Measurements from ENCODE around the gene ELF4. TPM values are rescaled to one million over a fixed set of nuclear protein-coding genes. Genes with fewer than 3 reads are reported as not detected.
A peak's percentile ranks its signal among the peaks of the same experiment; 100 is the strongest.

ELF4 gene
- total RNA-seq, 2 experiments from 2014 or later = 23.9 to 27.5 TPM

- no peaks in the 10 kb centered on the region for H3K27me3 Mint-ChIP-seq
- peaks cover 4% of the 10 kb centered on the region for H3K36me3 Mint-ChIP-seq (ENCODE audit: low read depth)
- ChIA-PET CTCF (interaction anchor here (0.6 to 3.0 kb wide), 26 partner anchors 17 to 459 kb away, joined by 3 to 31 read pairs (median 4); partner anchors contain the start of gene UTP14A), POLR2A (interaction anchor here (0.6 to 0.7 kb wide), 2 partner anchors 81 to 216 kb away, joined by 3 read pairs; no protein-coding TSS in a partner anchor)
- intact Hi-C loops (cut with DNase I, micrococcal nuclease) = loop anchor here (1.0 to 5.0 kb wide), 8 partner anchors 78 to 453 kb away; partner anchors contain the start of genes BCORL1 (in 1 of the 2), SLC25A14 (in 1 of the 2) and ZDHHC9 (in 1 of the 2)
- ATAC-seq = peak; percentile 91
- peak overlapping the region; percentile 55 for H3K27ac Mint-ChIP-seq
- H3K4me3 Mint-ChIP-seq = peak overlapping the region; percentile 65
- no peaks in the 10 kb centered on the region for H3K9me3 Mint-ChIP-seq (ENCODE audit: low read depth)
- peaks cover 4% of the 10 kb centered on the region for H3K4me1 Mint-ChIP-seq
- peak; percentile 90 for DNase-seq
Observed at GRCh38 chrX:130060122-130061069, 49.9 kb downstream of the ELF4 start.

GRCh38 chrX:130058652-130059051, 51.6 kb downstream of the ELF4 start:
- Mint-ChIP-seq H3K27me3 (no peaks in the 10 kb centered on the region), H3K4me3 (no peak overlapping the region), H3K36me3 (ENCODE audit: low read depth) (no peaks in the 10 kb centered on the region), H3K9me3 (ENCODE audit: low read depth) (no peaks in the 10 kb centered on the region), H3K27ac (no peak overlapping the region), H3K4me1 (peaks cover 4% of the 10 kb centered on the region)
- no peak for ATAC-seq
- POLR2A ChIA-PET = interaction anchor here (0.6 kb wide), 1 partner anchor 22 kb away, joined by 3 read pairs; no protein-coding TSS in a partner anchor
- DNase-seq = no peak
- intact Hi-C loops (cut with DNase I, micrococcal nuclease) = no loop called here
- CTCF ChIA-PET = interaction anchor here (1.0 kb wide), 1 partner anchor 19 kb away, joined by 3 read pairs; no protein-coding TSS in a partner anchor

GRCh38 chrX:130057209-130057608, 53.1 kb downstream of the ELF4 start:
- H3K9me3 Mint-ChIP-seq (ENCODE audit: low read depth) = no peaks in the 10 kb centered on the region
- no peak overlapping the region for H3K27ac Mint-ChIP-seq
- ChIA-PET CTCF (no interaction called here), POLR2A (no interaction called here)
- no peak for DNase-seq
- H3K4me1 Mint-ChIP-seq = peaks cover 4% of the 10 kb centered on the region
- no peak overlapping the region for H3K4me3 Mint-ChIP-seq
- no peak for ATAC-seq
- H3K27me3 Mint-ChIP-seq = no peaks in the 10 kb centered on the region
- intact Hi-C loops (cut with DNase I, micrococcal nuclease) = no loop called here
- no peaks in the 10 kb centered on the region for H3K36me3 Mint-ChIP-seq (ENCODE audit: low read depth)

- ATAC-seq = no peak
- ChIA-PET POLR2A (no interaction called here), CTCF (no interaction called here)
Observed at GRCh38 chrX:130055899-130056298, 54.4 kb downstream of the ELF4 start.

GRCh38 chrX:130055103-130055502, 55.2 kb downstream of the ELF4 start:
- H3K4me1 Mint-ChIP-seq = peaks cover 2% of the 10 kb centered on the region
- no peak overlapping the region for H3K27ac Mint-ChIP-seq
- DNase-seq = no peak
- ChIA-PET CTCF (no interaction called here), POLR2A (no interaction called here)
- H3K4me3 Mint-ChIP-seq = no peak overlapping the region
- no peaks in the 10 kb centered on the region for H3K36me3 Mint-ChIP-seq (ENCODE audit: low read depth)
- H3K27me3 Mint-ChIP-seq = no peaks in the 10 kb centered on the region
- no peaks in the 10 kb centered on the region for H3K9me3 Mint-ChIP-seq (ENCODE audit: low read depth)
- intact Hi-C loops (cut with DNase I, micrococcal nuclease) = no loop called here
- ATAC-seq = no peak

More at GRCh38 chrX:130055899-130056298, 54.4 kb downstream of the ELF4 start:
- peaks cover 4% of the 10 kb centered on the region for H3K4me1 Mint-ChIP-seq
- no peaks in the 10 kb centered on the region for H3K27me3 Mint-ChIP-seq
- intact Hi-C loops (cut with DNase I, micrococcal nuclease) = no loop called here
- no peaks in the 10 kb centered on the region for H3K36me3 Mint-ChIP-seq (ENCODE audit: low read depth)
- no peaks in the 10 kb centered on the region for H3K9me3 Mint-ChIP-seq (ENCODE audit: low read depth)
- DNase-seq = no peak
- H3K27ac Mint-ChIP-seq = no peak overlapping the region
- no peak overlapping the region for H3K4me3 Mint-ChIP-seq

- Mint-ChIP-seq H3K9me3 (ENCODE audit: low read depth) (no peaks in the 10 kb centered on the region), H3K27ac (no peak overlapping the region)
- intact Hi-C loops (cut with DNase I, micrococcal nuclease) = no loop called here
Observed at GRCh38 chrX:130053236-130053635, 57.1 kb downstream of the ELF4 start.

GRCh38 chrX:130051176-130051845, 59.0 kb downstream of the ELF4 start:
- ChIA-PET POLR2A (no interaction called here), CTCF (interaction anchor here (0.9 kb wide), 1 partner anchor 125 kb away, joined by 3 read pairs; no protein-coding TSS in a partner anchor)
- intact Hi-C loops (cut with DNase I, micrococcal nuclease) = no loop called here
- no peak for DNase-seq
- H3K4me1 Mint-ChIP-seq = no peaks in the 10 kb centered on the region
- no peaks in the 10 kb centered on the region for H3K9me3 Mint-ChIP-seq (ENCODE audit: low read depth)
- no peaks in the 10 kb centered on the region for H3K27me3 Mint-ChIP-seq
- peaks cover 12% of the 10 kb centered on the region for H3K36me3 Mint-ChIP-seq (ENCODE audit: low read depth)
- no peak for ATAC-seq
- H3K27ac Mint-ChIP-seq = no peak overlapping the region
- H3K4me3 Mint-ChIP-seq = no peak overlapping the region

More at GRCh38 chrX:130053236-130053635, 57.1 kb downstream of the ELF4 start:
- Mint-ChIP-seq H3K27me3 (no peaks in the 10 kb centered on the region), H3K36me3 (ENCODE audit: low read depth) (peaks cover 3% of the 10 kb centered on the region), H3K4me3 (no peak overlapping the region), H3K4me1 (no peaks in the 10 kb centered on the region)
- no peak for ATAC-seq
- ChIA-PET POLR2A (no interaction called here), CTCF (no interaction called here)
- no peak for DNase-seq

- Mint-ChIP-seq H3K36me3 (ENCODE audit: low read depth) (peaks cover 13% of the 10 kb centered on the region), H3K27me3 (no peaks in the 10 kb centered on the region), H3K4me1 (no peaks in the 10 kb centered on the region), H3K9me3 (ENCODE audit: low read depth) (no peaks in the 10 kb centered on the region), H3K27ac (no peak overlapping the region), H3K4me3 (no peak overlapping the region)
- intact Hi-C loops (cut with DNase I, micrococcal nuclease) = no loop called here
- ATAC-seq (no peak), DNase-seq (no peak)
- CTCF ChIA-PET = interaction anchor here (0.8 kb wide), 1 partner anchor 124 kb away, joined by 3 read pairs; no protein-coding TSS in a partner anchor
- POLR2A ChIA-PET = no interaction called here
Observed at GRCh38 chrX:130049821-130050220, 60.5 kb downstream of the ELF4 start.

GRCh38 chrX:130048686-130049222, 61.5 kb downstream of the ELF4 start:
- POLR2A ChIA-PET = no interaction called here

GRCh38 chrX:130047416-130047815, 62.9 kb downstream of the ELF4 start:
- intact Hi-C loops (cut with DNase I, micrococcal nuclease) = no loop called here
- ATAC-seq (no peak), DNase-seq (no peak)
- Mint-ChIP-seq H3K36me3 (ENCODE audit: low read depth) (peaks cover 13% of the 10 kb centered on the region), H3K27ac (no peak overlapping the region), H3K4me3 (no peak overlapping the region), H3K27me3 (no peaks in the 10 kb centered on the region), H3K9me3 (ENCODE audit: low read depth) (no peaks in the 10 kb centered on the region), H3K4me1 (no peaks in the 10 kb centered on the region)
- ChIA-PET POLR2A (no interaction called here), CTCF (interaction anchor here (0.7 kb wide), 1 partner anchor 290 kb away, joined by 3 read pairs; no protein-coding TSS in a partner anchor)

More at GRCh38 chrX:130048686-130049222, 61.5 kb downstream of the ELF4 start:
- H3K36me3 Mint-ChIP-seq (ENCODE audit: low read depth) = peaks cover 13% of the 10 kb centered on the region
- no peaks in the 10 kb centered on the region for H3K4me1 Mint-ChIP-seq
- H3K4me3 Mint-ChIP-seq = no peak overlapping the region
- H3K27ac Mint-ChIP-seq = no peak overlapping the region
- intact Hi-C loops (cut with DNase I, micrococcal nuclease) = no loop called here
- ATAC-seq (no peak), DNase-seq (no peak)
- no peaks in the 10 kb centered on the region for H3K27me3 Mint-ChIP-seq
- no peaks in the 10 kb centered on the region for H3K9me3 Mint-ChIP-seq (ENCODE audit: low read depth)
- CTCF ChIA-PET = interaction anchor here (0.6 kb wide), 1 partner anchor 653 kb away, joined by 3 read pairs; no protein-coding TSS in a partner anchor

GRCh38 chrX:130039847-130040246, 70.5 kb downstream of the ELF4 start:
- DNase-seq = no peak
- no peak for ATAC-seq
- Mint-ChIP-seq H3K4me1 (no peaks in the 10 kb centered on the region), H3K4me3 (no peak overlapping the region), H3K27ac (no peak overlapping the region), H3K36me3 (ENCODE audit: low read depth) (no peaks in the 10 kb centered on the region), H3K9me3 (ENCODE audit: low read depth) (no peaks in the 10 kb centered on the region), H3K27me3 (no peaks in the 10 kb centered on the region)
- ChIA-PET POLR2A (no interaction called here), CTCF (interaction anchor here (0.7 to 2.2 kb wide), 2 partner anchors 12 to 19 kb away, joined by 3 to 7 read pairs; no protein-coding TSS in a partner anchor)
- intact Hi-C loops (cut with DNase I, micrococcal nuclease) = no loop called here

All from activated CD4-positive, alpha-beta T cell treated with anti-CD3 and anti-CD28 coated beads for 36 hours (primary cell).